ENCODE measurements around the gene MED1. TPM values are rescaled to one million over a fixed set of nuclear protein-coding genes. Genes with fewer than 3 reads are reported as not detected.

MED1 gene
- total and polyA plus RNA-seq, 2 donors (not counting 1 experiment from before 2014, with no cell fraction given) = 13.1 to 59.1 TPM

- TF ChIP-seq CTCF (IDR thresholded peaks at IDR 0.05) (no peak), EZH2 (IDR thresholded peaks at IDR 0.05; ENCODE audit: borderline replicate concordance, insufficient read depth, low read depth, low read length, poor library complexity, severe bottlenecking) (no peak)
Measured at GRCh38 chr17:39391448-39391847, 59.6 kb downstream of the MED1 start.

GRCh38 chr17:39385040-39385439, 66.0 kb downstream of the MED1 start:
- DNase-seq = no peak

More at GRCh38 chr17:39391448-39391847, 59.6 kb downstream of the MED1 start:
- H3K9me3 ChIP-seq (ENCODE audit: control extremely low read depth in 1 of 3, control insufficient read depth in 2 of 3, insufficient read depth in 1 of 3, low read length in 2 of 3) = no peaks in the 10 kb centered on the region
- no peaks in the 10 kb centered on the region for H3K4me1 Mint-ChIP-seq
- H3K27ac ChIP-seq (ENCODE audit: low read length in 2 of 2) = no peak overlapping the region
- no peak overlapping the region for H3K9ac ChIP-seq (ENCODE audit: low read length)
- no peaks in the 10 kb centered on the region for H3K4me1 ChIP-seq (ENCODE audit: control insufficient read depth in 2 of 2, insufficient read depth in 2 of 2, low read length in 2 of 2)
- POLR2A ChIA-PET = interaction anchor here (0.7 kb wide), 1 partner anchor 159 kb away, joined by 3 read pairs; no protein-coding TSS in a partner anchor
- CTCF ChIA-PET = no interaction called here
- H3K36me3 ChIP-seq (replicated peaks in 1 of 2; ENCODE audit: control extremely low read depth in 1 of 2, control insufficient read depth in 1 of 2, extremely low read depth in 1 of 2, insufficient read depth in 2 of 2, low read length in 1 of 2) = no peaks in the 10 kb centered on the region
- ATAC-seq (ENCODE audit: low read depth) = no peak
- no CpG with 5 or more reads among the region's 5 CpGs for WGBS (ENCODE audit: insufficient coverage)
- no peak overlapping the region for H3K27ac Mint-ChIP-seq
- no peak for DNase-seq
- H2AFZ ChIP-seq (ENCODE audit: insufficient read depth, low read depth, low read length, poor library complexity, severe bottlenecking) = no peak overlapping the region
- intact Hi-C loops (cut with micrococcal nuclease) = no loop called here
- H4K20me1 ChIP-seq (ENCODE audit: control insufficient read depth, insufficient read depth, low read length, poor library complexity, severe bottlenecking) = peaks cover 27% of the 10 kb centered on the region
- no peak overlapping the region for H3K4me3 Mint-ChIP-seq
- no peaks in the 10 kb centered on the region for H3K9me3 Mint-ChIP-seq (ENCODE audit: insufficient read depth)
- H3K79me2 ChIP-seq (ENCODE audit: control insufficient read depth, insufficient read depth, low read length) = peaks cover 86% of the 10 kb centered on the region
- H3K27me3 ChIP-seq (replicated peaks in 1 of 4; ENCODE audit: control extremely low read depth in 1 of 4, control insufficient read depth in 3 of 4, insufficient read depth in 4 of 4, low read length in 3 of 4) = no peaks in the 10 kb centered on the region
- no peaks in the 10 kb centered on the region for H3K27me3 Mint-ChIP-seq
- H3K4me2 ChIP-seq (replicated peaks; ENCODE audit: low read depth, low read length, poor library complexity, severe bottlenecking) = no peak overlapping the region
- no peak overlapping the region for H3K4me3 ChIP-seq (ENCODE audit: control extremely low read depth in 1 of 5, extremely low read depth in 1 of 5, insufficient read depth in 1 of 5, low read depth in 2 of 5, low read length in 4 of 5)

More at GRCh38 chr17:39385040-39385439, 66.0 kb downstream of the MED1 start:
- WGBS (ENCODE audit: insufficient coverage) = 97% methylated on average over 6 of the region's 6 CpGs
- Mint-ChIP-seq H3K27me3 (no peaks in the 10 kb centered on the region), H3K27ac (no peak overlapping the region), H3K9me3 (ENCODE audit: insufficient read depth) (no peaks in the 10 kb centered on the region), H3K4me1 (peaks cover 8% of the 10 kb centered on the region), H3K4me3 (no peak overlapping the region)
- no peak for ATAC-seq (ENCODE audit: low read depth)
- H3K4me3 ChIP-seq (ENCODE audit: control extremely low read depth in 1 of 5, extremely low read depth in 1 of 5, insufficient read depth in 1 of 5, low read depth in 2 of 5, low read length in 4 of 5) = no peak overlapping the region
- CTCF ChIA-PET = no interaction called here
- no peak overlapping the region for H3K4me2 ChIP-seq (replicated peaks; ENCODE audit: low read depth, low read length, poor library complexity, severe bottlenecking)
- H2AFZ ChIP-seq (ENCODE audit: insufficient read depth, low read depth, low read length, poor library complexity, severe bottlenecking) = no peak overlapping the region
- no peak overlapping the region for H3K9ac ChIP-seq (ENCODE audit: low read length)
- TF ChIP-seq CTCF (IDR thresholded peaks at IDR 0.05) (no peak), EZH2 (IDR thresholded peaks at IDR 0.05; ENCODE audit: borderline replicate concordance, insufficient read depth, low read depth, low read length, poor library complexity, severe bottlenecking) (no peak)
- peaks cover 79% of the 10 kb centered on the region for H3K79me2 ChIP-seq (ENCODE audit: control insufficient read depth, insufficient read depth, low read length)
- no peaks in the 10 kb centered on the region for H3K4me1 ChIP-seq (ENCODE audit: control insufficient read depth in 2 of 2, insufficient read depth in 2 of 2, low read length in 2 of 2)
- intact Hi-C loops (cut with micrococcal nuclease) = no loop called here
- H4K20me1 ChIP-seq (ENCODE audit: control insufficient read depth, insufficient read depth, low read length, poor library complexity, severe bottlenecking) = peaks cover 34% of the 10 kb centered on the region
- H3K27ac ChIP-seq (ENCODE audit: low read length in 2 of 2) = no peak overlapping the region
- no peaks in the 10 kb centered on the region for H3K36me3 ChIP-seq (replicated peaks in 1 of 2; ENCODE audit: control extremely low read depth in 1 of 2, control insufficient read depth in 1 of 2, extremely low read depth in 1 of 2, insufficient read depth in 2 of 2, low read length in 1 of 2)
- H3K9me3 ChIP-seq (ENCODE audit: control extremely low read depth in 1 of 3, control insufficient read depth in 2 of 3, insufficient read depth in 1 of 3, low read length in 2 of 3) = no peaks in the 10 kb centered on the region
- H3K27me3 ChIP-seq (replicated peaks in 1 of 4; ENCODE audit: control extremely low read depth in 1 of 4, control insufficient read depth in 3 of 4, insufficient read depth in 4 of 4, low read length in 3 of 4) = no peaks in the 10 kb centered on the region
- POLR2A ChIA-PET = no interaction called here
